Transverse colon (tissue), 4 donors: ENCODE measurements around the gene HAO1.

Source experiments
- POLR2A ChIP-seq: fragments of 450-650 bp; IDR thresholded peaks from one replicate; pipeline ENCODE4 v1.6.1; 2016; ENCODE audit warnings: antibody characterized with exemption, mild to moderate bottlenecking, moderate library complexity
- POLR2AphosphoS5 ChIP-seq, 3 donors: sonication (generic); formaldehyde crosslinking; IDR thresholded peaks; one replicate each; pipeline ENCODE4 v1.6.1; 2016; ENCODE audit warnings: antibody characterized with exemption in 3 of 3
- TF ChIP-seq, protein P1 (sequence below), 5 experiments: fragments of 200-600 bp in 3 of 5; fragments of 450-650 bp in 2 of 5; sonication (generic) in 3 of 5; IDR thresholded peaks; 1 replicate in 2 of 5; 2 replicates in 3 of 5; pipeline ENCODE4 v1.5.1; 2016 to 2017; ENCODE audit warnings: antibody characterized with exemption in 5 of 5, inconsistent platforms in 3 of 5, mild to moderate bottlenecking in 2 of 5, moderate library complexity in 1 of 5

DNA sequence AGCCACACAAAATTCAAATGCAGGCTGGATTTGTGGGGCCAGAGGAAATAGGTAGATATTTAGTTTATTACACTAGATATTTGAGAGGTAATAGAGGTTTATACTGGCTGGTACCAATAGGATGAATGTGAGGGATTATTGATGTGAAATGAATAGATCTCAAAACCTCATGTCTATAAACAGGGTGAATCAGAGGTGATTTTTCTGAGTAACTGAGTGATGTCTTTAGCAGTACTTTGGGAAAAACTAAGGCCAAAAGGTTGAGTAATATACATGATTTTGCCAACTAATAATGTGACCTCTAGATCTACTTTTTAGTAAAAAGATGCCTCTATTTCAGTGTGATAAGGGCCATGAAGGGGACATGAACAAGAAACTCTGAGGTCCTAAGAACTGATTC, 86.8 kb downstream of the HAO1 start:
- TF ChIP-seq, protein P1, sequence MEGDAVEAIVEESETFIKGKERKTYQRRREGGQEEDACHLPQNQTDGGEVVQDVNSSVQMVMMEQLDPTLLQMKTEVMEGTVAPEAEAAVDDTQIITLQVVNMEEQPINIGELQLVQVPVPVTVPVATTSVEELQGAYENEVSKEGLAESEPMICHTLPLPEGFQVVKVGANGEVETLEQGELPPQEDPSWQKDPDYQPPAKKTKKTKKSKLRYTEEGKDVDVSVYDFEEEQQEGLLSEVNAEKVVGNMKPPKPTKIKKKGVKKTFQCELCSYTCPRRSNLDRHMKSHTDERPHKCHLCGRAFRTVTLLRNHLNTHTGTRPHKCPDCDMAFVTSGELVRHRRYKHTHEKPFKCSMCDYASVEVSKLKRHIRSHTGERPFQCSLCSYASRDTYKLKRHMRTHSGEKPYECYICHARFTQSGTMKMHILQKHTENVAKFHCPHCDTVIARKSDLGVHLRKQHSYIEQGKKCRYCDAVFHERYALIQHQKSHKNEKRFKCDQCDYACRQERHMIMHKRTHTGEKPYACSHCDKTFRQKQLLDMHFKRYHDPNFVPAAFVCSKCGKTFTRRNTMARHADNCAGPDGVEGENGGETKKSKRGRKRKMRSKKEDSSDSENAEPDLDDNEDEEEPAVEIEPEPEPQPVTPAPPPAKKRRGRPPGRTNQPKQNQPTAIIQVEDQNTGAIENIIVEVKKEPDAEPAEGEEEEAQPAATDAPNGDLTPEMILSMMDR (IDR thresholded peaks at IDR 0.05): no peak
- TF ChIP-seq POLR2AphosphoS5 (IDR thresholded peaks at IDR 0.05): no peak
- no peak for TF ChIP-seq POLR2A
